Measurements from ENCODE around the gene P3R3URF.

P3R3URF gene

DNA sequence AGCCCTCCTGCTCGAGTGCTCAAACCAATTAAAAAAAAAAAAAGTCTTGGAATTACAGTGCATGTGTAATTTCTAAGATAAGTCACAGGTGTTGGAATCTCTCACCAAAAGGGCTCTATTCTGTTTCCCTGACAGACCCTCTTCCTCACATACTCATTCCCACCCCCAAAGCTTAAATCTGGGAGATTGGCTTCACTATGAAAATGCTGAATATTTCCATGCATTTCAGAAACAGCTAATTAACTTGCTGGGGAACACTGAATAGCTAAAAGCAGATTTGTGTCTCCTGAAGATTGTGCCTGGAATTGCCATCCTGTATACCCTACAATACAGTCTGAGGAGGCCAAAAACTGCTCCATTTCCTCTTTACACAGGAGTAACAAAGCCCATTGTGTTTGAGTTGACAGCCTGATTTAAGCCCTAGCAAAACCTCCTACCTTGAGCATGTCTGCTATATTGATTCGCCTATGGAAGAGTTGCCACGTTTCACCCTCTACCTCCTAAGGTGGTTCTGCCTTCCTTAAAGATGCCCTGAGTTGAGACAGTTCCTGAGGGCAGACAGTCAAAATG lies 42.4 kb downstream of the P3R3URF start:
- no peak for DNase-seq (ENCODE audit: low read depth in 1 of 2, low spot score in 1 of 2)

DNA sequence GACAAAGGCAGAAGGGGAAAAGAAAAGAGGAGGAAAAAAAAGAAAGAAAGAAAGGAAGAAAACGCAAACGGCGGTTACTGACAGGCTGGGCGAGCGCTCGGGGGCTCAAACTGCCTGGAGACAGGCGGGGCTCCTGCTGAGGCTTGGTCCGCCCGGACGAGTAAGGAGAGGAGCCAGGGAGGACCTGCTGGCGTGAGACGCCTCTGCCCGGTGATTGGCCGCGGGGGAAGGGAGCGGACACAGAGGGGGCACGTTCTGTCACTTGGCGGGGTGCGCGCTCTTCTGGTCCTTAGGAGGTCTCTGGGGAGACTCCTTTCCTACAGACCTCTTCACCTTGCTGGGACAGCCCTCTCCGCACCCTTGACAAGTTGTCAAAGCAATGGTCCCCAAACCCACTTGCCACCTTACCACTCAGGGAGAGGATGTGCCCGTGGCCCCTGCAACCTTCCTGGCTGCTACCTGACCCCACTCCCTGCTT lies 43.1 kb downstream of the P3R3URF start:
- DNase-seq (ENCODE audit: low read depth in 1 of 2, low spot score in 1 of 2), result no peak

- DNase-seq (ENCODE audit: low read depth in 1 of 2, low spot score in 1 of 2), result peak; percentile 55 to 74
Measured at GRCh38 chr1:46132529-46133180, 43.6 kb downstream of the P3R3URF start, which contains the start of gene PIK3R3. Gene PIK3R3, minus strand, starts transcription at chr1:46132629. Its CDS starts 677 bp downstream, at chr1:46131952.

DNA sequence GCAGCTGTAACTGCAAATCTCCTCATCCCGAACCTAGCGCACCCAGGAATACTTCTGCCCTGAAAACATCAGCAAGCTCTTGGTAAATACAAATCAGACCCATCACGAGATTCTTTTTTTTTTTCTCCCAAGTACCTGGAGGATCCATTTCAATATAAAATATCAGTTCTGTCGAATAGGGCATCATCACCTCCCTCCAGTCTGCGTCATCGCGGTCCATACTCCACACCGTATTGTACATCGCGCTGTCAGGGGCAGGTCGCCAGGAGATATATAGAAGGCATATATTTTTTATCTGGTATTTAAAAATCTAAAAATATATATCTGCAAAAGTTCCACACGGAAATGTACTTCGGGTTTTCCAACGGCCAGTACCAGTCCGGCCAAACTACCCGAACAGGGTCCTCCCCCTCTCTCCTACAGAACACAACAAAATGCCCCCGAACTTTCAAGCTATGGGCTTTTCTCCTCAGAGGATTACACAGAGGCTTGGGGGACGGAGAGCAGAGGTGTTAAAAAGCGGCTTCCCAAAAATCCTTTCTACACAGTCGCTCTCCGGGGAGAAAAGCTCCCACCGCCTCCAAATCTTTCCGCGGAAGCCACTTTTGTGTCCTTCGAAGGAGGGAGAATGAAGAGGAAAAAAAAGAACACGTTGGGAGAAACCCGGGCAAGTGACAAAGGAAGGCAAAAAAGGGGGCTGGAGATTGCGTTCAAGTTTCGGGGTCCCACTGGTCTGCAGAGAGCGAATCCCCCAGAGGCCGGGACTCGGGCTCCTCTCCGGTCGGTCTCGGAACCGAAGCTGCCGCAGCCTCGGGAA lies 44.4 kb downstream of the P3R3URF start:
- DNase-seq (ENCODE audit: low read depth in 1 of 2, low spot score in 1 of 2), result peak in 1 of 2 donors; percentile 1

- no peak for DNase-seq (ENCODE audit: low read depth in 1 of 2, low spot score in 1 of 2)
Measured at GRCh38 chr1:46131093-46131492, 45.2 kb downstream of the P3R3URF start.

DNA sequence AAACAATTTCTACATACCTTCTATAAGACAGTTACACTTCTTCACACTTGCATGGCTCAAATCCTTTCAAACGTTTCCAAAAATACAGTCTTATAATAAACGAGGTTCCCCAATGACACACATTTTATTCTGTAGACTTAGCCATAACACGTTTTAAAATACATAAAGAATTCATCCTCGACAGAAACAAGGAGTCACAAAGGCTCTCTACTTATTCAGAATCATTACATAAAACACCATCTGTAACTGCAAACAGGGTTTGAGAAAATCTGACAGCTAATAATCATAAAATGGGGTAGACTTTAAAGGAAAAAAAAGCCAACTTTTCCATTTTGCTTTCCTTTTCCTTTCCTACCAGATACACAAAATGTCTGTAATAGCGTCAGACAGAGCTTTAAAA lies 45.7 kb downstream of the P3R3URF start:
- DNase-seq (ENCODE audit: low read depth in 1 of 2, low spot score in 1 of 2), result no peak

DNA sequence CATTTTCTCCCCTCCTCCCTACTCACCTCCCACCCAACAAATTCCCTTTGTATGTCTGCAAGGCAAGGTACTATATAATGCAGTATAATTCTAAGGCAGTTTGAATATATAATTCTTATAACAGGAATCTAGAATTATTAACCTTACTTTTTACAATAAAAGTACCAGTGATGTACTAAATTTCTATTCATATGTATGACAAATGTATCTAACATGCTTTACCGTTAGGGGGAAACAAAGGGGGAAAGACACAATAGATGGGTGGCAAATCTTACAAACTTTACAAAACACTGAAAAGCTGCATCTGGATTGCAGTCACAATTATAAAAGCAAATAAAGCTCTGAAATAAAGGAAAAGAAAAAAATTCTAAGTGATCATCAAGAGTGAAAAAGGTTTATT lies 46.2 kb downstream of the P3R3URF start:
- no peak for DNase-seq (ENCODE audit: low read depth in 1 of 2, low spot score in 1 of 2)

GRCh38 chr1:46128344-46128743 lies 47.9 kb downstream of the P3R3URF start:
- no peak for DNase-seq (ENCODE audit: low read depth in 1 of 2, low spot score in 1 of 2)
